OCI-LY7 (cell line): ENCODE results near the gene SDC3. TPM values are rescaled to one million over a fixed set of nuclear protein-coding genes. Genes with fewer than 3 reads are reported as not detected.

Experiments used
- BruUV-seq: library from RNA; stranded (reverse); fragments of 400-500 nt; replicated peaks from 2 replicates; lab custom pipeline; 2021; lab: Mats Ljungman, UMichigan
- CTCF ChIA-PET: fragments of 300-600 bp; sonication (Branson Sonifier 250); formaldehyde crosslinking; loops from one replicate; lab custom pipeline; 2022; ENCODE audit warnings: antibody characterized with exemption; ENCODE audit not compliant: unreplicated experiment; lab: Charles Lee
- POLR2A ChIA-PET: fragments of 300-600 bp; sonication (Branson Sonifier 250); formaldehyde crosslinking; loops from one replicate; lab custom pipeline; 2022; ENCODE audit warnings: antibody characterized with exemption; lab: Charles Lee
- DNase-seq: peaks from one replicate; pipeline ENCODE4 v3.0.0-alpha.2; 2015; ENCODE audit warnings: low spot score
- H2AFZ ChIP-seq: fragments of 200-600 bp; sonication (generic), shearing (Covaris generic); 2 replicates; pipeline ENCODE4 v1.6.1; 2014; ENCODE audit warnings: mild to moderate bottlenecking, antibody characterized with exemption, low read length, moderate library complexity
- H3K27ac ChIP-seq: fragments of 200-600 bp; sonication (generic); 2 replicates; pipeline ENCODE4 v1.5.1; 2014; ENCODE audit warnings: mixed run types, low read depth, mild to moderate bottlenecking, moderate library complexity, low read length, inconsistent platforms; ENCODE audit not compliant: poor library complexity, severe bottlenecking
- H3K36me3 ChIP-seq: fragments of 200-600 bp; sonication (generic); 2 replicates; pipeline ENCODE4 v1.6.1; 2014; ENCODE audit warnings: mild to moderate bottlenecking, antibody characterized with exemption, low read length, moderate library complexity, mixed read lengths; ENCODE audit not compliant: insufficient read depth
- H3K4me1 ChIP-seq: fragments of 200-600 bp; sonication (generic); 2 replicates; pipeline ENCODE4 v1.5.1; 2014; ENCODE audit warnings: mild to moderate bottlenecking, low read length; ENCODE audit not compliant: insufficient read depth, poor library complexity, severe bottlenecking
- H3K4me2 ChIP-seq: fragments of 200-600 bp; sonication (generic); 2 replicates; pipeline ENCODE4 v1.6.1; 2014; ENCODE audit warnings: mild to moderate bottlenecking, low read length
- H3K4me3 ChIP-seq: fragments of 200-600 bp; sonication (generic); 2 replicates; pipeline ENCODE4 v1.5.1; 2014; ENCODE audit warnings: mild to moderate bottlenecking, low read depth, low read length; ENCODE audit not compliant: poor library complexity, severe bottlenecking
- H3K79me2 ChIP-seq: fragments of 200-600 bp; sonication (generic); 2 replicates; pipeline ENCODE4 v1.6.1; 2016; ENCODE audit warnings: low read depth, mild to moderate bottlenecking, low read length, moderate library complexity, mixed read lengths; ENCODE audit not compliant: insufficient read depth
- H3K9me2 ChIP-seq: fragments of 200-600 bp; sonication (generic); 2 replicates; pipeline ENCODE4 v1.6.1; 2016; ENCODE audit warnings: mild to moderate bottlenecking, low read length, mixed read lengths; ENCODE audit not compliant: insufficient read depth
- H3K9me3 ChIP-seq: fragments of 200-600 bp; sonication (generic); 2 replicates; pipeline ENCODE4 v1.6.1; 2014; ENCODE audit warnings: mild to moderate bottlenecking, mixed run types, low read length, mixed read lengths
- H4K20me1 ChIP-seq: fragments of 200-600 bp; sonication (generic); 2 replicates; pipeline ENCODE4 v1.6.1; 2014; ENCODE audit warnings: mild to moderate bottlenecking, antibody characterized with exemption, low read length, moderate library complexity, mixed read lengths; ENCODE audit not compliant: insufficient read depth
- CTCF ChIP-seq: fragments of 200-600 bp; sonication (generic); conservative IDR thresholded peaks from 2 replicates; pipeline ENCODE4 v1.5.1; 2014; ENCODE audit warnings: mild to moderate bottlenecking, antibody characterized with exemption, low read length, moderate library complexity, mixed read lengths
- EZH2phosphoT487 ChIP-seq: fragments of 200-600 bp; sonication (generic); IDR thresholded peaks from 2 replicates; pipeline ENCODE4 v1.6.1; 2018; ENCODE audit warnings: low read depth, borderline replicate concordance, mild to moderate bottlenecking, mixed run types, antibody characterized with exemption, low read length, moderate library complexity, mixed read lengths
- intact Hi-C: fragments of 100-400 bp; cut with micrococcal nuclease; formaldehyde crosslinking; loops from one replicate; pipeline ENCODE4 v1.10.0; 2022; ENCODE audit not compliant: unreplicated experiment
- total RNA-seq, 2 experiments: library from RNA; depleted of rRNA in 1 of 2; stranded (reverse); fragments of >200 nt in 1 of 2; shearing (Covaris generic) in 1 of 2; gene quantifications; 2 replicates each; pipeline ENCODE4 v1.2.3, GENCODE V29; 2014 to 2022

SDC3 gene
- total RNA-seq, 2 experiments from 2014 or later = not detected

- CTCF ChIA-PET = no interaction called here
- no peak overlapping the region for H2AFZ ChIP-seq
- no peaks in the 10 kb centered on the region for H3K9me3 ChIP-seq
- no peaks in the 10 kb centered on the region for H3K36me3 ChIP-seq
- no peak overlapping the region for H3K27ac ChIP-seq
- BruUV-seq = no TSS peak
- no peak for TF ChIP-seq CTCF
- TF ChIP-seq EZH2phosphoT487 = no peak
- H3K4me3 ChIP-seq = no peak overlapping the region
- no peak for DNase-seq
- intact Hi-C loops = no loop called here
- POLR2A ChIA-PET = no interaction called here
- no peaks in the 10 kb centered on the region for H4K20me1 ChIP-seq
- peaks cover 17% of the 10 kb centered on the region for H3K4me1 ChIP-seq
- H3K79me2 ChIP-seq = no peaks in the 10 kb centered on the region
- H3K4me2 ChIP-seq = no peak overlapping the region
- no peaks in the 10 kb centered on the region for H3K9me2 ChIP-seq
Observed at GRCh38 chr1:30857062-30857461, 51.5 kb downstream of the SDC3 start.

- TF ChIP-seq CTCF (0 out of 2 replicates have a peak, but pooled peaks have one; percentile 20), EZH2phosphoT487 (no peak)
- POLR2A ChIA-PET = no interaction called here
- no peaks in the 10 kb centered on the region for H3K9me3 ChIP-seq
- no peak for DNase-seq
- CTCF ChIA-PET = no interaction called here
- intact Hi-C loops = no loop called here
- no TSS peak for BruUV-seq
- no peaks in the 10 kb centered on the region for H4K20me1 ChIP-seq
- H3K27ac ChIP-seq = no peak overlapping the region
- H3K36me3 ChIP-seq = no peaks in the 10 kb centered on the region
- no peaks in the 10 kb centered on the region for H3K79me2 ChIP-seq
- peaks cover 17% of the 10 kb centered on the region for H3K4me1 ChIP-seq
- no peak overlapping the region for H3K4me3 ChIP-seq
- no peak overlapping the region for H2AFZ ChIP-seq
- H3K4me2 ChIP-seq = no peak overlapping the region
- no peaks in the 10 kb centered on the region for H3K9me2 ChIP-seq
Observed at GRCh38 chr1:30856260-30856790, 52.2 kb downstream of the SDC3 start.

DNA sequence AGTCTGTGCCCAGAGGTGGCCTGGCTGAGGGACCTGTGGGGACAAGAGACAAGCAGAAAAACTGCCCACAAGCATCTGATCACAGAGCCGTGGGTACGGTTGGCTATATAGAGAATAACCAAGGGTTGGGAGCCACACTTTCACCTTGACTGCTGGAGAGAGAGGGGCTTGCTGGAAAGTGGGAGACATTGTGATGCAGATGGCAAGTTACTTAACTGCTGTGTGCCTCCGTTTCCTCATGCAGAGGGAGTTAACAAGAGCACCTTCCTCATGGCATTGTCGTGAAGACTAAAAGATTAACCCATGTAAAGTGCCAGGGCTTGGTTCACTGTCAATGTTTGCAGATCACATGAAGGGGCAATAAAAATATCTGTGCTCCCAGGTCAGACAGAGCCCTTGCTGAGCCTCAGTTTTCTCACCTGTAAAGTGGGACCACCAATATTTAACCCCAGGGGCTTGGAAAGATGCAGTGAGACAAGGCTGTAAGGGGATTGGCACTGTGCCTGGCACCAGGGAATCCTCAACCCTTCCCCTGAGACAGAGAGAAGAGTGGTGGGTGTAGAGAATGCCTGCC is 52.8 kb downstream of the SDC3 start:
- BruUV-seq = no TSS peak
- POLR2A ChIA-PET = no interaction called here

More for the DNA sequence above, 52.8 kb downstream of the SDC3 start:
- TF ChIP-seq EZH2phosphoT487 (no peak), CTCF (no peak)
- peaks cover 20% of the 10 kb centered on the region for H3K4me1 ChIP-seq
- H3K9me3 ChIP-seq = no peaks in the 10 kb centered on the region
- intact Hi-C loops = no loop called here
- H3K4me3 ChIP-seq = no peak overlapping the region
- H3K9me2 ChIP-seq = no peaks in the 10 kb centered on the region
- DNase-seq = no peak
- H3K27ac ChIP-seq = no peak overlapping the region
- no peaks in the 10 kb centered on the region for H3K79me2 ChIP-seq
- H3K4me2 ChIP-seq = no peak overlapping the region
- H2AFZ ChIP-seq = no peak overlapping the region
- H4K20me1 ChIP-seq = no peaks in the 10 kb centered on the region
- CTCF ChIA-PET = no interaction called here
- no peaks in the 10 kb centered on the region for H3K36me3 ChIP-seq
